Panc1 (cell line): ENCODE data around the gene EID2B. TPM values are rescaled to one million over a fixed set of nuclear protein-coding genes. Genes with fewer than 3 reads are reported as not detected.

ENCODE experiments used
- ATAC-seq: fragments of 200-7000 bp; cut with Tn5 transposase; 2 replicates; pipeline ENCODE4 v1.9.1; 2020; ENCODE audit warnings: mild to moderate bottlenecking, moderate library complexity
- BruUV-seq: library from RNA; stranded (reverse); fragments of 400-500 nt; replicated peaks from 2 replicates; lab custom pipeline; 2021; lab: Mats Ljungman, UMichigan
- CTCF ChIA-PET: fragments of 300-600 bp; sonication (Branson Sonifier 250); formaldehyde crosslinking; loops from one replicate; lab custom pipeline; 2022; ENCODE audit warnings: antibody characterized with exemption; lab: Charles Lee
- POLR2A ChIA-PET: fragments of 300-600 bp; sonication (Branson Sonifier 250); formaldehyde crosslinking; loops from one replicate; lab custom pipeline; 2022; ENCODE audit warnings: antibody characterized with exemption; lab: Charles Lee
- DNase-seq: peaks from one replicate; pipeline ENCODE4 v3.0.0-alpha.2; 2010; ENCODE audit warnings: low read depth, low spot score
- H3K27ac ChIP-seq: 2 replicates; pipeline ENCODE4 v1.5.1; 2011; ENCODE audit warnings: mild to moderate bottlenecking, low read length, inconsistent platforms
- H3K27me3 ChIP-seq: fragments of 200-500 bp; sonication (Bioruptor generic); 2 replicates; pipeline ENCODE4 v1.6.0; 2014; ENCODE audit warnings: low read length, inconsistent platforms; ENCODE audit not compliant: control insufficient read depth, insufficient read depth
- H3K36me3 ChIP-seq: fragments of 200-500 bp; sonication (Bioruptor generic); 2 replicates; pipeline ENCODE4 v1.5.1; 2014; ENCODE audit warnings: inconsistent platforms, mild to moderate bottlenecking, low read length, moderate library complexity; ENCODE audit not compliant: control insufficient read depth, insufficient read depth
- H3K4me1 ChIP-seq: 2 replicates; pipeline ENCODE4 v1.5.1; 2011; ENCODE audit warnings: inconsistent platforms, mild to moderate bottlenecking, low read length, moderate library complexity; ENCODE audit not compliant: control insufficient read depth, insufficient read depth
- H3K4me3 ChIP-seq, 2 experiments: 2 replicates each; pipeline ENCODE4 v1.5.1; 2011 to 2012; ENCODE audit warnings: low read depth in 2 of 2, low read length in 2 of 2, mild to moderate bottlenecking in 2 of 2, inconsistent platforms in 1 of 2, moderate library complexity in 1 of 2
- H3K9me3 ChIP-seq: fragments of 200-500 bp; sonication (Bioruptor generic); 2 replicates; pipeline ENCODE4 v1.5.1; 2014; ENCODE audit warnings: low read depth, mild to moderate bottlenecking, inconsistent platforms, low read length, moderate library complexity; ENCODE audit not compliant: control insufficient read depth, insufficient read depth
- CTCF ChIP-seq: fragments of 450-650 bp; IDR thresholded peaks from 2 replicates; pipeline ENCODE4 v1.5.1; 2017; ENCODE audit warnings: mild to moderate bottlenecking
- POLR2AphosphoS5 ChIP-seq: IDR thresholded peaks from 2 replicates; pipeline ENCODE4 v1.6.1; 2012; ENCODE audit warnings: mild to moderate bottlenecking, low read depth, low read length, moderate library complexity
- REST ChIP-seq, 2 experiments: IDR thresholded peaks; 2 replicates each; pipeline ENCODE4 v1.6.1; 2011 to 2012; ENCODE audit warnings: low read depth in 2 of 2, control low read depth in 1 of 2, low read length in 1 of 2, mild to moderate bottlenecking in 1 of 2, moderate library complexity in 1 of 2; ENCODE audit not compliant: insufficient read depth in 1 of 2
- SIN3A ChIP-seq: IDR thresholded peaks from 2 replicates; pipeline ENCODE4 v1.6.1; 2012; ENCODE audit warnings: low read depth, mild to moderate bottlenecking, low read length, moderate library complexity, borderline replicate concordance; ENCODE audit not compliant: insufficient read depth
- TCF7L2 ChIP-seq: IDR thresholded peaks from 2 replicates; pipeline ENCODE4 v1.6.1; 2011; ENCODE audit warnings: mild to moderate bottlenecking, low read depth, low read length, inconsistent platforms
- in situ Hi-C: cut with HindIII; loops from 2 replicates; pipeline ENCODE4 v1.10.0; 2016; ENCODE audit warnings: low sequenced_read_pairs, low pct_unique_long_range_greater_than_20kb
- intact Hi-C: fragments of 100-400 bp; cut with micrococcal nuclease; formaldehyde crosslinking; loops from one replicate; pipeline ENCODE4 v1.10.0; 2022; ENCODE audit not compliant: unreplicated experiment
- total RNA-seq: library from RNA; stranded (reverse); gene quantifications from one replicate; pipeline ENCODE4 v1.2.1, GENCODE V29; 2021; ENCODE audit not compliant: unreplicated experiment

Gene EID2B
- total RNA-seq, 1 experiment from 2014 or later, result 37.7 TPM

GRCh38 chr19:39542206-39542605 lies 9.6 kb upstream of the EID2B start:
- Histone ChIP-seq H3K27me3 (peaks cover 22% of the 10 kb centered on the region), H3K36me3 (no peaks in the 10 kb centered on the region; the same call in 1 of the 2 replicates), H3K9me3 (no peaks in the 10 kb centered on the region), H3K4me3 (no peak overlapping the region), H3K4me1 (peaks cover 26% of the 10 kb centered on the region), H3K27ac (no peak overlapping the region)
- POLR2A ChIA-PET, result interaction anchor here (0.6 to 2.3 kb wide), 12 partner anchors 93 to 659 kb away, joined by 3 to 45 read pairs (median 4); partner anchors contain the start of genes DYRK1B, FBL, RPS16 and SUPT5H
- DNase-seq, result no peak
- CTCF ChIA-PET, result interaction anchor here (0.5 to 17.8 kb wide), 20 partner anchors 8 to 563 kb away, joined by 3 to 508 read pairs (median 5); partner anchors contain the start of gene EID2B
- no peak for ATAC-seq
- TF ChIP-seq SIN3A, result no peak
- no peak for TF ChIP-seq CTCF
- no peak for TF ChIP-seq POLR2AphosphoS5
- no peak for TF ChIP-seq TCF7L2
- no peak for TF ChIP-seq REST (IDR thresholded peaks at IDR 0.05; ENCODE audit: insufficient read depth in 1 of 2, low read depth in 2 of 2, low read length in 1 of 2)
- intact Hi-C loops (loop anchor here (5.0 kb wide), 1 partner anchor 290 kb away; the partner anchor contains the start of gene DYRK1B), in situ Hi-C loops (loop anchor here (5.0 to 10.0 kb wide), 2 partner anchors 40 to 323 kb away; no protein-coding TSS in a partner anchor)
- BruUV-seq, result no TSS peak

- H3K27me3 ChIP-seq, result peaks cover 14% of the 10 kb centered on the region
- no peak for TF ChIP-seq CTCF
- no peak for TF ChIP-seq POLR2AphosphoS5
- TF ChIP-seq TCF7L2, result no peak
- TF ChIP-seq REST (IDR thresholded peaks at IDR 0.05; ENCODE audit: insufficient read depth in 1 of 2, low read depth in 2 of 2, low read length in 1 of 2), result no peak
- TF ChIP-seq SIN3A, result no peak
- H3K9me3 ChIP-seq, result no peaks in the 10 kb centered on the region
- peaks cover 26% of the 10 kb centered on the region for H3K4me1 ChIP-seq
- H3K4me3 ChIP-seq, result peak overlapping the region; percentile 36 to 59
- H3K27ac ChIP-seq, result peak overlapping the region; percentile 65
- ATAC-seq, result peak; percentile 14
- ChIA-PET POLR2A (interaction anchor here (0.6 to 2.9 kb wide), 7 partner anchors 21 to 306 kb away, joined by 3 to 45 read pairs (median 4); partner anchors contain the start of genes DYRK1B, FBL, RPS16 and SUPT5H), CTCF (interaction anchor here (0.7 to 17.8 kb wide), 17 partner anchors 11 to 229 kb away, joined by 3 to 508 read pairs (median 5); partner anchors contain the start of genes DLL3 and RPS16)
- BruUV-seq, result no TSS peak
- intact Hi-C loops (loop anchor here (1.0 to 5.0 kb wide), 2 partner anchors 100 to 292 kb away; partner anchors contain the start of gene DYRK1B), in situ Hi-C loops (loop anchor here (5.0 to 10.0 kb wide), 2 partner anchors 38 to 324 kb away; no protein-coding TSS in a partner anchor)
- no peak for DNase-seq
- H3K36me3 ChIP-seq, result no peaks in the 10 kb centered on the region; the same call in 1 of the 2 replicates
Measured at GRCh38 chr19:39540333-39540673, 7.7 kb upstream of the EID2B start.
